ENCODE measurements around the gene BANP.
"Not testable (repeated sequence)": the region's sequence is repeated elsewhere in the genome, so short reads cannot be mapped to it uniquely, and the experiment has no call there.

The BANP gene

DNA sequence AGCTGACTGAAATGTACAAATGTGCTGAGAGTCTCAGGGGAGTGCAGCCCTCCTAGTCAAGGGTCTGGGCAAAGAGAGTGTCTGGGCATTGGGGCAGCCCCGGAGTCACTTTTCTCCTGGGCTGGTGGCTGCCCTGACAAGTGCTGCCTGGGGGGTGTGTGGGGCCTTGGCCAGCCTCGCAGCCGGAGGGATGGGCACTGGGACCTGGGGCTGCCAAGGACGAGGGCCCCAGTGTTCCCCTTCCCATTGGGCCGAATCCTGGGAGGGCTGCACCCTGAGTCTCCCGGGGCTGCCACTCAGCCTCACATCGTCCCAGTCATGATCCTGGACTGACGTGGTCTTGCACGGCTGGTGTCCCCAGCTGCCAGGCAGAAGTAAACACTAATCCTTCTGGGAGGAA lies 132.3 kb downstream of the BANP start:
- Histone ChIP-seq H3K27me3 (ENCODE audit: control insufficient read depth in 1 of 2, insufficient read depth in 2 of 2, low read length in 2 of 2) (no peaks in the 10 kb centered on the region), H3K9me3 (ENCODE audit: control insufficient read depth in 1 of 2, low read length in 2 of 2) (no peaks in the 10 kb centered on the region), H3K9ac (ENCODE audit: low read depth in 1 of 2, low read length in 2 of 2) (no peak overlapping the region), H3K27ac (ENCODE audit: low read depth, low read length) (no peak overlapping the region), H3K4me1 (ENCODE audit: control insufficient read depth in 1 of 2, insufficient read depth in 2 of 2, low read length in 2 of 2) (no peaks in the 10 kb centered on the region), H3K4me3 (ENCODE audit: low read depth in 1 of 2, low read length in 2 of 2) (no peak overlapping the region), H3K36me3 (ENCODE audit: control insufficient read depth in 1 of 2, insufficient read depth in 2 of 2, low read length in 2 of 2) (peaks cover 0 to 8% of the 10 kb centered on the region in 2 donors)

DNA sequence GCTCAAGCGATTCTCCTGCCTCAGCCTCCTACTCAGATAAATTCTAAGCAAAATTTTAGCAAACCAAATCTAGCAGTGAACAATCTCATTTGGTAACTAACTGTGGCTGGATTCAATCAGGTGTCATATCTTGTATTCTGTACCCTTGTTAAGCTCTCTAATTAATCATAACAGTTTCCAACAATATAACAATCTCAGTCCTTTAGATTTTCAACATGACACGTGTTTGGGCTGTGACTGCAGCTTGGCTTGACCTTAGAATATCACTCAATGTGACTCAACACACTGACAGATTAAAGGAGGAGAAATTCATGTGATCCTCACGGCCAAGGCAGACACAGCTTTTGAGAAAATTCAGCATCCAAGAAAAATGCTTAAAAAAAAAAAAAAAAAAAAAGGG lies 133.6 kb downstream of the BANP start:
- Histone ChIP-seq H3K4me3 (ENCODE audit: low read depth in 1 of 2, low read length in 2 of 2) (no peak overlapping the region), H3K36me3 (ENCODE audit: control insufficient read depth in 1 of 2, insufficient read depth in 2 of 2, low read length in 2 of 2) (peaks cover 0 to 2% of the 10 kb centered on the region in 2 donors), H3K27me3 (ENCODE audit: control insufficient read depth in 1 of 2, insufficient read depth in 2 of 2, low read length in 2 of 2) (no peaks in the 10 kb centered on the region), H3K27ac (ENCODE audit: low read depth, low read length) (no peak overlapping the region), H3K4me1 (ENCODE audit: control insufficient read depth in 1 of 2, insufficient read depth in 2 of 2, low read length in 2 of 2) (no peaks in the 10 kb centered on the region), H3K9me3 (ENCODE audit: control insufficient read depth in 1 of 2, low read length in 2 of 2) (no peaks in the 10 kb centered on the region), H3K9ac (ENCODE audit: low read depth in 1 of 2, low read length in 2 of 2) (no peak overlapping the region)

DNA sequence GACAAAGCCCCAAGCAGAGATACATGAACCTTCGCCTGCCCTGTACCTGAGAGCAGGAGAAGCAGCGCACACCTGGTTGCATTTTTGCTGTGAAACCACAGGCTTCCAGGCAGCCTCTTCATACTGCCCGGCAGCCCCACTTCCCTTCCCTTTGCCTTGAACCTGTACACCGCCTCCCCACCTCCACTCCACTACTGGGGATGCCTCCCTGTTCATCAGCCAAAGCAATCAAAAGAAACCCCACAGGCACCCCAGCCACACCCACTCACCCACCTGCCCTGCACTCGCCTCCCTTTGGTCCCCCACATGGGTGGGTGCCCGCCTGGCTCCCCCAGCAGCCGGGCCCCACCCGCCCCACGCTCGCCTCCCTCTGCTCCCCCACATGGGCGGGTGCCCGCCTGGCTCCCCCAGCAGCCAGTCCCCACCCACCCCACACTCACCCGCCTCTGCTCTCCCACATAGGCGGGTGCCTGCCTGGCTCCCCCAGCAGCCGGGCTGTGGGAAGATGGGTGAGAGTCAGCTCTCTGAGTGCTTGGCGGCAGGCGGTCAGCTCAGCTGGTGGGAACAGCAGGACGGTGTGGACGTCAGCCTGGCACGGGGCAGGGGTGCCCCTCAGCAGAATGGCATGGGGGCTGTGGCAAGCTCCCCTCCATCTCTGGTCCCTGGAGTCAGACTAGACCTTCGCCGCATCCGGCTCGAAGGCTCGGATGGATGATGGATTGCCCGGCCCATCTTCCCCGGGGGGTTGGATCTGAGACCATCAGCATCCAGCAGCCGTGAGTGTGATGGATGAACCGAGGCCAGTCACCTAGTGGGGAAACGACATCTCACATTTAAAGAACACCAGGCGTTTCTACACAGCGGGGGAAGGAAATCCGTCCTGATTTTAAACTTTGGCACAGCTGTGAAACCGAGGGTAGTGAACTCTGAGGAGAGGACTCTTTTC lies 135.6 kb downstream of the BANP start:
- Histone ChIP-seq H3K4me1 (ENCODE audit: control insufficient read depth in 1 of 2, insufficient read depth in 2 of 2, low read length in 2 of 2) (no peaks in the 10 kb centered on the region), H3K9ac (ENCODE audit: low read depth in 1 of 2, low read length in 2 of 2) (no peak overlapping the region), H3K36me3 (ENCODE audit: control insufficient read depth in 1 of 2, insufficient read depth in 2 of 2, low read length in 2 of 2) (peaks cover 0 to 2% of the 10 kb centered on the region in 2 donors), H3K4me3 (ENCODE audit: low read depth in 1 of 2, low read length in 2 of 2) (no peak overlapping the region), H3K27ac (ENCODE audit: low read depth, low read length) (no peak overlapping the region), H3K9me3 (ENCODE audit: control insufficient read depth in 1 of 2, low read length in 2 of 2) (no peaks in the 10 kb centered on the region), H3K27me3 (ENCODE audit: control insufficient read depth in 1 of 2, insufficient read depth in 2 of 2, low read length in 2 of 2) (no peaks in the 10 kb centered on the region)

DNA sequence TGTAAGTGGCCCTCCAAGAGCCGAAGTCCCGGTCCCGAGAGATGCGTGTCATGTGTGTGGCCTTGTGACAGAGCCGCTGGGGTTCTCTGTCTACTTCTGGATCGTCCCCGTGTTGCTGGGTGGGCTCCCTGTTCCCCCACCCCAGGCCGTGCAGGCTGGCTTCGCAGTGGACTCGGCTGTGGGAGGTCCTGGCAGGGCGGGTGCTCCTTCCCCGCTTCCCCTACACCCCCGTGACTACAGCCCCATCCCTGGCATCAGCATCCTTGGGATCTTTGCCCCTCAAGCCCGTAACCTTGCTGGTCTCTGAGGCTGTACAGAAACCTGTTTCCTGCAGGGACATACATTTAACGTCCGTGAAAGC lies 136.3 kb downstream of the BANP start:
- Histone ChIP-seq H3K4me1 (ENCODE audit: control insufficient read depth in 1 of 2, insufficient read depth in 2 of 2, low read length in 2 of 2) (no peaks in the 10 kb centered on the region), H3K4me3 (ENCODE audit: low read depth in 1 of 2, low read length in 2 of 2) (no peak overlapping the region), H3K9ac (ENCODE audit: low read depth in 1 of 2, low read length in 2 of 2) (no peak overlapping the region), H3K9me3 (ENCODE audit: control insufficient read depth in 1 of 2, low read length in 2 of 2) (no peaks in the 10 kb centered on the region), H3K27ac (ENCODE audit: low read depth, low read length) (no peak overlapping the region), H3K27me3 (ENCODE audit: control insufficient read depth in 1 of 2, insufficient read depth in 2 of 2, low read length in 2 of 2) (no peaks in the 10 kb centered on the region), H3K36me3 (ENCODE audit: control insufficient read depth in 1 of 2, insufficient read depth in 2 of 2, low read length in 2 of 2) (peaks cover 0 to 1% of the 10 kb centered on the region in 2 donors)

- H3K4me1 ChIP-seq (ENCODE audit: control insufficient read depth in 1 of 2, insufficient read depth in 2 of 2, low read length in 2 of 2): no peaks in the 10 kb centered on the region
- H3K9me3 ChIP-seq (ENCODE audit: control insufficient read depth in 1 of 2, low read length in 2 of 2): no peaks in the 10 kb centered on the region
- no peaks in the 10 kb centered on the region for H3K36me3 ChIP-seq (ENCODE audit: control insufficient read depth in 1 of 2, insufficient read depth in 2 of 2, low read length in 2 of 2)
- H3K27me3 ChIP-seq (ENCODE audit: control insufficient read depth in 1 of 2, insufficient read depth in 2 of 2, low read length in 2 of 2): no peaks in the 10 kb centered on the region
- no peak overlapping the region for H3K27ac ChIP-seq (ENCODE audit: low read depth, low read length)
- H3K4me3 ChIP-seq (ENCODE audit: low read depth in 1 of 2, low read length in 2 of 2): no peak overlapping the region
- H3K9ac ChIP-seq (ENCODE audit: low read depth in 1 of 2, low read length in 2 of 2): no peak overlapping the region
Measured at GRCh38 chr16:88088161-88088581, 136.9 kb downstream of the BANP start.

DNA sequence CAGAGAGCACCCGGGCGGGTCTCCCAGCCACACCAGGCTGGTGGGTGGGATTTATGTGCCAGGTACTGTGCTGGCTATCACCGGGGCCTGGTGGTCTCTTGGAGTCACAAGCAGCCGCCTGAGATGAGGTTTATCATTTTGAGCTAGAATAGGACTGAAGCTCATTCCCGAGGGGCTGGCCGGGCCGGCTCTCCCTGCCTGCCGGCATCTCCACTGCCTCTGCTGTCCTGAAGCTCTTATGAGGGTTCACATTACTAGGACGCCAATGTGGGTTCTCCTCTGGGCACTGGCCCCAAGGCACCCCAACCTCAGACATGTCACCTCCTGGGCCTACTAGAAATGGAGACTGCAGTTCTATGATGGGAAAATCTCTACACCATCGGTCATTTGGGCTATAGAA lies 137.4 kb downstream of the BANP start:
- not testable (repeated sequence) for H3K4me1 ChIP-seq (ENCODE audit: control insufficient read depth in 1 of 2, insufficient read depth in 2 of 2, low read length in 2 of 2); H3K27me3 ChIP-seq (ENCODE audit: control insufficient read depth in 1 of 2, insufficient read depth in 2 of 2, low read length in 2 of 2); H3K27ac ChIP-seq (ENCODE audit: low read depth, low read length); H3K9me3 ChIP-seq (ENCODE audit: control insufficient read depth in 1 of 2, low read length in 2 of 2); H3K9ac ChIP-seq (ENCODE audit: low read depth in 1 of 2, low read length in 2 of 2); H3K4me3 ChIP-seq (ENCODE audit: low read depth in 1 of 2, low read length in 2 of 2); H3K36me3 ChIP-seq (ENCODE audit: control insufficient read depth in 1 of 2, insufficient read depth in 2 of 2, low read length in 2 of 2)

DNA sequence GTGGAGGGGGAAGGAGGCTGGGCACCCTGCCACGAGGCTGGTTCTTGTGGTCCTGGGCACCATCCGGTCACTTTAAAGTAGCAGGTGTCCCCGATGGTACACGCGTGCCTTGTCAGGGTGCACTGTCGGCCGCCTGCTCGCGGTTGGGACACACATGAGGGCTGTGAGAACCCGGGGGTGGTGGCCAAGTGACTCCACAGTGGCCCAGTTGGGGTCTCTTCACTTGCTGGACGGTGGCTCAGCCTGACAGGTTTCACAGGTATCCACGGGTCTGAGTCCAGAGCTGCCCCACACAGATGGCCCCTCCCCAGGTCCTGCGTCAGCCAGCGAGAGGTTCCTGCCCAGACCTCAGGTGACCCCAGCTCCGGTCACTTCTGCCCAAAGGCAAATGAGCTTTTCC lies 137.8 kb downstream of the BANP start:
- H3K9me3 ChIP-seq (ENCODE audit: control insufficient read depth in 1 of 2, low read length in 2 of 2); H3K27ac ChIP-seq (ENCODE audit: low read depth, low read length); H3K9ac ChIP-seq (ENCODE audit: low read depth in 1 of 2, low read length in 2 of 2); H3K27me3 ChIP-seq (ENCODE audit: control insufficient read depth in 1 of 2, insufficient read depth in 2 of 2, low read length in 2 of 2); H3K4me1 ChIP-seq (ENCODE audit: control insufficient read depth in 1 of 2, insufficient read depth in 2 of 2, low read length in 2 of 2); H3K4me3 ChIP-seq (ENCODE audit: low read depth in 1 of 2, low read length in 2 of 2); H3K36me3 ChIP-seq (ENCODE audit: control insufficient read depth in 1 of 2, insufficient read depth in 2 of 2, low read length in 2 of 2): not testable (repeated sequence)

DNA sequence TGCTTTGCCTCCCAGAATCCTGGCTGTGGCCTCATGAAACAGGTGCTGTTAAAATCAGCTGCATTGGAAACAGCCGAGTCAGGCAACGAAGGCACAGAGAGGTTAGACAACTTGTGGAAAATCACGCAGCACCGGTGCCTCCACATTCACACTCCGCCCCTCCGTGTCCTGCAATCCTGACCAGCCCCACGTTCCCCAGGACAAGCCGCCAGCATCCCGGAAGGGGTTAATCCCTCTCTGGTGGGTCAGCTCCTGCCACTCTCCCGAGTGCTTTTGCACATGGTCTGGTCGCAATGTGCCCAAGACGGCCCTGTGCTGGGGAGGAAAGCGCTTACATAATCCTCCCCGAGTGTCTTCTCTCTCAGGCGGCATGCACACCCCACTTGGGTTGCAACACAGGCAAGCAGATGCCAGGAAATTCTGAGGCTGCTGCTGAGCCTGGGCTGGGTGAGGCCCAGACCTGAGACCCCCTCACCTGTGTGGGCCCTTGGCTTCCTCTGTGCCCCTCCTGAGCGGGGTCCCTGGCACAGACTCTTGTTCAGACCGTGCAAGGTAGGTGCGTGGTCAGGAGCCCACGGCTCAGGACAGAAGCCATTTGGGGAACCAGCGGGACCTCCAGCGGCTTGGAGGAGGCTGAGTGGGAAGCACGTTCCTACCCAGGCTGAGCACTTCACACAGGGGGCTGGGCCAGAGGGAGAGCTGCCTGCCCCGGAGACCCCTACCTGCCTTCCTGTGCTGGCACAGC lies 138.6 kb downstream of the BANP start:
- H3K9me3 ChIP-seq (ENCODE audit: control insufficient read depth in 1 of 2, low read length in 2 of 2); H3K4me1 ChIP-seq (ENCODE audit: control insufficient read depth in 1 of 2, insufficient read depth in 2 of 2, low read length in 2 of 2); H3K9ac ChIP-seq (ENCODE audit: low read depth in 1 of 2, low read length in 2 of 2); H3K36me3 ChIP-seq (ENCODE audit: control insufficient read depth in 1 of 2, insufficient read depth in 2 of 2, low read length in 2 of 2); H3K27me3 ChIP-seq (ENCODE audit: control insufficient read depth in 1 of 2, insufficient read depth in 2 of 2, low read length in 2 of 2); H3K4me3 ChIP-seq (ENCODE audit: low read depth in 1 of 2, low read length in 2 of 2); H3K27ac ChIP-seq (ENCODE audit: low read depth, low read length): not testable (repeated sequence)

DNA sequence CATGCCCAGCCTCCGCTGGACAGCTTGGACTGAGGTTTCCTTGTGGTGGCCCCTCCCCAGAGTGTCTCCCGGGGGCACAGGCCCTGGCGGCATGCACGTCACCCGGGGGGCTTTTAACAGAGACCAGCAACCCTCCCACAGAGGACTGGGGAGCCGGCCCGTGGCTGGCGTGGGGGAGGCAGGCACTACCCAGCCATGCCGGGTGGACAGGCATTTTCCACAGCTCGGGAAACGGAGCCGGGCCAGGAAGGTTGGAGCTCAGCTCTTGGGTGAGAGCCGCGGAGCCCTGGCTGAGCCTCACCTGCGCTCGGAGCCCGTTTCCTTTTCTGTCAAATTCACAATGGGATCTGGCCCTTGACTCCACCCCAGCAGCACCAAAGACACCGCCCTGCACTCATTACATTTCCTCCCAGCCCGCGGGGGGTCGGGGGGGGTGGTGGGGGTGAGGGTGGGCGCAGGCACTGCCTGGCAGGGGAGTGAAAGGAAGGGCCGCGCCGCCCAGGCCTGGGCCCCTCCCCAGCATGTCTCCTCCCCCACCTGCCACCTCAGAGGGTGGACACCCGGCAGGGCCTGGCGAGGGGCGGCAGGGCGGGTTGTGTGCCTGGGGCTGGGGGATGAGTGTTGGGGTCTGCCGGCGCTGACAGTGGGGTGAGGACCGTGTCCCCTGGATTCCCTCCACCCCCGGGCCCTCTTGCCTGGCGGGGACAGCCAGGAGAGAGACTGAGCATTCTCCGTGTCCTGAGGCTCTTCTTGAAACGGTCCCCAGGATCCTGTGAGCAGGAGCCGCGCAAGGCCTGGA lies 139.3 kb downstream of the BANP start:
- H3K4me1 ChIP-seq (ENCODE audit: control insufficient read depth in 1 of 2, insufficient read depth in 2 of 2, low read length in 2 of 2); H3K27ac ChIP-seq (ENCODE audit: low read depth, low read length); H3K27me3 ChIP-seq (ENCODE audit: control insufficient read depth in 1 of 2, insufficient read depth in 2 of 2, low read length in 2 of 2); H3K9me3 ChIP-seq (ENCODE audit: control insufficient read depth in 1 of 2, low read length in 2 of 2); H3K4me3 ChIP-seq (ENCODE audit: low read depth in 1 of 2, low read length in 2 of 2); H3K9ac ChIP-seq (ENCODE audit: low read depth in 1 of 2, low read length in 2 of 2); H3K36me3 ChIP-seq (ENCODE audit: control insufficient read depth in 1 of 2, insufficient read depth in 2 of 2, low read length in 2 of 2): not testable (repeated sequence)
